Kidney (tissue), 14 donors: ENCODE data around the gene WDR70. TPM values are rescaled to one million over a fixed set of nuclear protein-coding genes. Genes with fewer than 3 reads are reported as not detected.

Experiments
- DNase-seq, 5 donors: peaks; one replicate each; pipeline ENCODE4 v3.0.0-alpha.2; 2013 to 2020
- FAIRE-seq: peaks from 2 replicates; lab custom pipeline; 2012; peaks lifted over from hg19 to GRCh38; lab: Jason Lieb, UNC
- H3K27ac ChIP-seq, 2 donors: one replicate each; pipeline ENCODE4 v1.7.0; 2013; ENCODE audit warnings: low read depth in 2 of 2, low read length in 2 of 2, inconsistent platforms in 1 of 2
- H3K27me3 ChIP-seq: one replicate; pipeline ENCODE4 v1.7.1; 2013; ENCODE audit warnings: low read length, inconsistent platforms; ENCODE audit not compliant: control insufficient read depth, insufficient read depth
- H3K36me3 ChIP-seq, 3 donors: one replicate each; pipeline versions ENCODE4 v1.7.0 to v1.7.1; 2013; ENCODE audit warnings: low read length in 3 of 3, control low read depth in 1 of 3, inconsistent platforms in 1 of 3; ENCODE audit not compliant: insufficient read depth in 3 of 3, control insufficient read depth in 2 of 3
- H3K4me1 ChIP-seq, 3 donors: one replicate each; pipeline versions ENCODE4 v1.7.0 to v1.7.1; 2013; ENCODE audit warnings: low read length in 3 of 3, inconsistent platforms in 1 of 3, low read depth in 1 of 3; ENCODE audit not compliant: control insufficient read depth in 2 of 3, insufficient read depth in 2 of 3
- H3K4me3 ChIP-seq, 3 donors: one replicate each; pipeline versions ENCODE4 v1.7.0 to v1.8.1; 2013; ENCODE audit warnings: low read length in 3 of 3, control low read depth in 1 of 3, inconsistent platforms in 1 of 3
- H3K9ac ChIP-seq, 3 donors: one replicate each; pipeline versions ENCODE4 v1.7.0 to v1.7.1; 2013; ENCODE audit warnings: low read length in 3 of 3, control low read depth in 1 of 3, inconsistent platforms in 1 of 3
- H3K9me3 ChIP-seq, 3 donors: one replicate each; pipeline versions ENCODE4 v1.7.0 to v1.7.1; 2013; ENCODE audit warnings: low read length in 3 of 3, control low read depth in 1 of 3, inconsistent platforms in 1 of 3; ENCODE audit not compliant: control insufficient read depth in 2 of 3, insufficient read depth in 1 of 3
- CTCF ChIP-seq: IDR thresholded peaks from 3 replicates; pipeline ENCODE4 v1.5.1; 2012; ENCODE audit warnings: mild to moderate bottlenecking, moderate library complexity, borderline replicate concordance; ENCODE audit not compliant: insufficient read depth; ENCODE audit errors: extremely low read depth
- intact Hi-C: fragments of 100-400 bp; cut with DNase I; formaldehyde crosslinking; loops from one replicate; pipeline ENCODE4 v1.11.1; 2022
- polyA plus RNA-seq: library from polyadenylated mRNA; stranded (reverse); fragments of 350-450 nt; fragmentation: Illumina TruSeq; extraction: RNeasy Lipid Tissue Mini Kit (QIAGEN cat#74804); gene quantifications from one replicate; pipeline ENCODE4 v1.2.3, GENCODE V29; 2014; ENCODE audit warnings: low read depth, low replicate concordance; ENCODE audit not compliant: insufficient read depth
- total RNA-seq: library from RNA; stranded (reverse); fragmentation: NEBNext Ultra II Directional; extraction: Animal tissue kit (Norgen Biotek cat#: 25700); gene quantifications from one replicate; pipeline ENCODE4 v1.2.1, GENCODE V29; 2021
- donor health status: control.
- donor health status: control.
- donor health status: control.
- donor health status: control.
- donor health status: control.
- donor health status: DM: yes; HTN: yes; CAD: no.
- donor health status: Normal renal cell carcinoma (clear cell type).

Gene WDR70
- total and polyA plus RNA-seq, 2 donors from 2014 or later: 27.2 to 32.3 TPM

GRCh38 chr5:37533851-37534250 is 154.7 kb downstream of the WDR70 start:
- Histone ChIP-seq H3K36me3 (peaks cover 0 to 2% (median 0%) of the 10 kb centered on the region in 3 donors), H3K4me3 (no peak overlapping the region), H3K27ac (no peak overlapping the region), H3K9me3 (no peaks in the 10 kb centered on the region), H3K4me1 (no peaks in the 10 kb centered on the region), H3K9ac (no peak overlapping the region), H3K27me3 (no peaks in the 10 kb centered on the region)
- TF ChIP-seq CTCF: no peak
- DNase-seq (no peak), FAIRE-seq (no peak)
- intact Hi-C loops: no loop called here

- Histone ChIP-seq H3K9me3 (no peaks in the 10 kb centered on the region), H3K27ac (no peak overlapping the region)
- intact Hi-C loops: no loop called here
These were observed 160.3 kb downstream of the WDR70 start for GRCh38 chr5:37539459-37539858.

GRCh38 chr5:37543216-37543615 is 164.1 kb downstream of the WDR70 start:
- Histone ChIP-seq H3K9ac (no peak overlapping the region), H3K36me3 (no peaks in the 10 kb centered on the region), H3K4me3 (no peak overlapping the region), H3K4me1 (no peaks in the 10 kb centered on the region), H3K27ac (no peak overlapping the region), H3K9me3 (no peaks in the 10 kb centered on the region), H3K27me3 (no peaks in the 10 kb centered on the region)
- no peak for TF ChIP-seq CTCF
- DNase-seq (no peak), FAIRE-seq (no peak)
- intact Hi-C loops: no loop called here

More at GRCh38 chr5:37539459-37539858, 160.3 kb downstream of the WDR70 start:
- no peaks in the 10 kb centered on the region for H3K36me3 ChIP-seq
- FAIRE-seq (no peak), DNase-seq (no peak)
- H3K9ac ChIP-seq: no peak overlapping the region
- no peaks in the 10 kb centered on the region for H3K4me1 ChIP-seq
- H3K4me3 ChIP-seq: no peak overlapping the region
- no peaks in the 10 kb centered on the region for H3K27me3 ChIP-seq
- no peak for TF ChIP-seq CTCF

- Histone ChIP-seq H3K27ac (no peak overlapping the region), H3K4me3 (no peak overlapping the region), H3K9ac (no peak overlapping the region), H3K4me1 (no peaks in the 10 kb centered on the region), H3K27me3 (no peaks in the 10 kb centered on the region), H3K9me3 (no peaks in the 10 kb centered on the region), H3K36me3 (no peaks in the 10 kb centered on the region)
- FAIRE-seq (peak; percentile 25), DNase-seq (no peak)
- intact Hi-C loops: no loop called here
- no peak for TF ChIP-seq CTCF
These were observed 170.3 kb downstream of the WDR70 start for GRCh38 chr5:37549411-37549810.
